ENCODE results near the gene CYB561D1. TPM values are rescaled to one million over a fixed set of nuclear protein-coding genes. Genes with fewer than 3 reads are reported as not detected.

CYB561D1 gene
- total and polyA plus RNA-seq, 2 of the 8 experiments (the other 6 are each of a cell fraction or from before 2014, with no cell fraction given) = 3.6 to 3.8 TPM

DNA sequence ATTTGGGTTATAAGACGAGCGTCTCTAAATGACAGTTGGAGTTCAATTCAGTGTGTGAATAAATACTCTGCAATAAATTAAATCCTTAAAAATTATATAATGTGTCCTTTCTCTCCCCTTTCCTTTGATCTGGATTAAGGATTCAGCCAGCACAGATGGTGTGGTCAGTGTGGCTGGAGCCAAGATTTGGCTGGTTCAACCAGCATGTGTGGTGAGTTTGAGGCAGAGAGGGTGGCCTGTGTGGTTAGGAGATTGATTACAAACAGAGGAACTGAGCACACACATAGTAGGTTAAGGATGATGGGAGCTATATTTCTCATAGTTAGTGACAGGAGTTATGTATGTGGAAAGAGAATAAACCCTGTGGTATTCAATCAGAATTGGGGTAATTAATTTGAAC lies 29.8 kb downstream of the CYB561D1 start:
- Histone ChIP-seq H2AK5ac (ENCODE audit: low read depth, low read length) (no peak overlapping the region), H3K36me3 (ENCODE audit: control insufficient read depth in 2 of 4, insufficient read depth in 4 of 4, low read length in 3 of 4) (no peaks in the 10 kb centered on the region), H4K91ac (replicated peaks; ENCODE audit: insufficient read length, low read length) (no peak overlapping the region), H3K18ac (ENCODE audit: extremely low read depth, low read length) (no peak overlapping the region), H3K9ac (replicated peaks in 1 of 4; ENCODE audit: extremely low read depth in 1 of 4, low read depth in 3 of 4, low read length in 3 of 4) (no peak overlapping the region), H3K79me2 (ENCODE audit: control insufficient read depth in 1 of 2, insufficient read depth in 2 of 2, low read length in 2 of 2) (no peaks in the 10 kb centered on the region), H3K14ac (ENCODE audit: insufficient read length) (no peak overlapping the region), H2AFZ (ENCODE audit: low read length) (no peak overlapping the region), H3K23ac (ENCODE audit: insufficient read length) (no peak overlapping the region), H2BK120ac (replicated peaks; ENCODE audit: low read depth, low read length) (no peak overlapping the region), H3K4me1 (replicated peaks in 1 of 4; ENCODE audit: control insufficient read depth in 3 of 4, insufficient read depth in 4 of 4, low read length in 3 of 4) (no peaks in the 10 kb centered on the region), H3K27ac (ENCODE audit: low read depth, low read length) (no peak overlapping the region), H2BK12ac (ENCODE audit: low read depth, low read length) (no peak overlapping the region), H2BK15ac (ENCODE audit: low read length) (no peak overlapping the region), H3K4me3 (ENCODE audit: extremely low read depth in 1 of 4, insufficient read depth in 2 of 4, low read depth in 3 of 4, low read length in 4 of 4) (no peak overlapping the region), H2BK20ac (ENCODE audit: low read length) (no peak overlapping the region), H3K4me2 (ENCODE audit: insufficient read depth in 1 of 2, low read depth in 2 of 2, low read length in 2 of 2) (no peak overlapping the region), H3K79me1 (ENCODE audit: low read depth, low read length) (no peaks in the 10 kb centered on the region), H4K8ac (ENCODE audit: extremely low read depth, insufficient read depth, low read length) (no peak overlapping the region), H2BK5ac (ENCODE audit: low read depth, low read length) (no peak overlapping the region), H3K56ac (replicated peaks; ENCODE audit: insufficient read length, low read depth, low read length) (no peak overlapping the region), H4K5ac (ENCODE audit: insufficient read length, low read depth, low read length) (no peak overlapping the region), H3K4ac (replicated peaks; ENCODE audit: insufficient read length, low read depth, low read length) (no peak overlapping the region), H3K27me3 (replicated peaks in 1 of 4; ENCODE audit: control insufficient read depth in 3 of 4, extremely low read depth in 1 of 4, insufficient read depth in 3 of 4, low read length in 3 of 4) (0 out of 7 replicates have a peak, but pooled peaks cover 0 to 2% (median 0%) of the 10 kb centered on the region in 4 experiments), H4K20me1 (replicated peaks in 1 of 2; ENCODE audit: control insufficient read depth in 1 of 2, insufficient read depth in 2 of 2, low read length in 2 of 2) (no peaks in the 10 kb centered on the region), H3K9me3 (ENCODE audit: insufficient read depth in 2 of 2, low read depth in 1 of 2, low read length in 1 of 2) (no peaks in the 10 kb centered on the region), H3K23me2 (ENCODE audit: low read depth, low read length) (no peaks in the 10 kb centered on the region)
- TF ChIP-seq RBBP5 (IDR thresholded peaks at IDR 0.05; ENCODE audit: borderline replicate concordance, low read depth, low read length) (no peak), HDAC6 (IDR thresholded peaks at IDR 0.05; ENCODE audit: low read depth, low read length) (no peak), POLR2A (IDR thresholded peaks at IDR 0.05; ENCODE audit: control extremely low read depth in 1 of 2, low read depth in 2 of 2, low read length in 2 of 2) (no peak), JUN (IDR thresholded peaks at IDR 0.05; ENCODE audit: low read depth, low read length) (no peak), SRF (IDR thresholded peaks at IDR 0.05; ENCODE audit: low read depth, low read length) (no peak), SP4 (IDR thresholded peaks at IDR 0.05; ENCODE audit: low read length) (no peak), KDM4A (IDR thresholded peaks at IDR 0.05; ENCODE audit: low read depth, low read length, severe bottlenecking) (no peak), YY1 (IDR thresholded peaks at IDR 0.05; ENCODE audit: low read depth, low read length) (no peak), SAP30 (IDR thresholded peaks at IDR 0.05; ENCODE audit: insufficient read depth, insufficient replicate concordance, low read length) (no peak)
- TF ChIP-seq, protein P1, sequence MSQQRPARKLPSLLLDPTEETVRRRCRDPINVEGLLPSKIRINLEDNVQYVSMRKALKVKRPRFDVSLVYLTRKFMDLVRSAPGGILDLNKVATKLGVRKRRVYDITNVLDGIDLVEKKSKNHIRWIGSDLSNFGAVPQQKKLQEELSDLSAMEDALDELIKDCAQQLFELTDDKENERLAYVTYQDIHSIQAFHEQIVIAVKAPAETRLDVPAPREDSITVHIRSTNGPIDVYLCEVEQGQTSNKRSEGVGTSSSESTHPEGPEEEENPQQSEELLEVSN (IDR thresholded peaks at IDR 0.05) = no peak
- ChIA-PET POLR2A (ENCODE audit: partially characterized antibody) (interaction anchor here (1.4 kb wide), 1 partner anchor 16 kb away, joined by 3 read pairs; no protein-coding TSS in a partner anchor), CTCF (ENCODE audit: partially characterized antibody) (interaction anchor here (3.3 to 26.3 kb wide), 2 partner anchors 9 to 25 kb away, joined by 35 to 1755 read pairs; partner anchors contain the start of genes AMIGO1, ATXN7L2 and CYB561D1)
- FAIRE-seq (no peak), DNase-seq (ENCODE audit: low read depth in 1 of 2, low spot score in 2 of 2) (no peak)
- WGBS, 2 experiments (ENCODE audit: extremely low coverage in 1 of 2, insufficient coverage in 1 of 2, insufficient read length in 1 of 2, insufficient replicate concordance in 2 of 2, low coverage in 1 of 2, low lambda C conversion rate in 2 of 2, missing lambda C conversion rate in 1 of 2) = 88% methylated on average over 2 of the region's 2 CpGs; no CpG with 5 or more reads in 1 of the 2 experiments

Measured in H1 (cell line).